H1 (cell line): Measurements from ENCODE around the gene EIF4A2. TPM values are rescaled to one million over a fixed set of nuclear protein-coding genes. Genes with fewer than 3 reads are reported as not detected.

Experiments used
- ASH2L ChIP-seq: fragments of 200-600, 300-600 bp; sonication (generic); IDR thresholded peaks from one replicate; pipeline ENCODE4 v1.7.1; 2017; ENCODE audit warnings: low read length
- EP300 ChIP-seq, 2 experiments: IDR thresholded peaks; 1 replicate in 1 of 2; 2 replicates in 1 of 2; pipeline ENCODE4 v1.6.1; 2011 to 2012; ENCODE audit warnings: low read depth in 2 of 2, low read length in 2 of 2, mild to moderate bottlenecking in 2 of 2, borderline replicate concordance in 1 of 2, inconsistent platforms in 1 of 2, moderate library complexity in 1 of 2
- POU5F1 ChIP-seq: IDR thresholded peaks from 2 replicates; pipeline ENCODE4 v1.6.1; 2011; ENCODE audit warnings: low read depth, mild to moderate bottlenecking, low read length, moderate library complexity
- SIX5 ChIP-seq: IDR thresholded peaks from 2 replicates; pipeline ENCODE4 v1.6.1; 2011; ENCODE audit warnings: mild to moderate bottlenecking, low read depth, low read length
- TBP ChIP-seq: IDR thresholded peaks from 2 replicates; pipeline ENCODE4 v1.6.1; 2011; ENCODE audit warnings: low read depth, low read length, improper control_type of control experiment
- polyA plus RNA-seq, 7 experiments: library from polyadenylated mRNA; depleted of rRNA in 3 of 7; stranded (reverse) in 5 of 7; unstranded in 2 of 7; fragments of >200 nt in 5 of 7; fragments of 200-250 nt in 2 of 7; gene quantifications; 1 replicate in 5 of 7; 2 replicates in 1 of 7; 4 replicates in 1 of 7; pipeline versions ENCODE4 v1.2.1 to v1.2.3, GENCODE V29; 2011 to 2013; ENCODE audit warnings: missing spikeins in 2 of 7, mixed read lengths in 2 of 7
- total RNA-seq: library from RNA; stranded (reverse); fragmentation: NEBNext Ultra II Directional; extraction: Animal tissue kit (Norgen Biotek cat#: 25700); gene quantifications from 2 replicates; pipeline ENCODE4 v1.2.1, GENCODE V29; 2021
- TF ChIP-seq, protein P1 (sequence below): fragments of 300-600 bp; sonication (generic); IDR thresholded peaks from 2 replicates; pipeline ENCODE4 v1.7.1; 2012; ENCODE audit warnings: low read length, moderate library complexity, mild to moderate bottlenecking, inconsistent platforms; ENCODE audit not compliant: insufficient replicate concordance
- TF ChIP-seq, protein P2 (sequence below): IDR thresholded peaks from 2 replicates; pipeline ENCODE4 v1.6.1; 2011; ENCODE audit warnings: low read depth, mild to moderate bottlenecking, low read length; ENCODE audit not compliant: insufficient read depth
- TF ChIP-seq, protein P3 (sequence below): IDR thresholded peaks from 2 replicates; pipeline ENCODE4 v1.6.1; 2012; ENCODE audit warnings: inconsistent platforms

EIF4A2 gene
- total and polyA plus RNA-seq, 2 of the 8 experiments (the other 6 are each of a cell fraction or from before 2014, with no cell fraction given) = 527 to 604 TPM

DNA sequence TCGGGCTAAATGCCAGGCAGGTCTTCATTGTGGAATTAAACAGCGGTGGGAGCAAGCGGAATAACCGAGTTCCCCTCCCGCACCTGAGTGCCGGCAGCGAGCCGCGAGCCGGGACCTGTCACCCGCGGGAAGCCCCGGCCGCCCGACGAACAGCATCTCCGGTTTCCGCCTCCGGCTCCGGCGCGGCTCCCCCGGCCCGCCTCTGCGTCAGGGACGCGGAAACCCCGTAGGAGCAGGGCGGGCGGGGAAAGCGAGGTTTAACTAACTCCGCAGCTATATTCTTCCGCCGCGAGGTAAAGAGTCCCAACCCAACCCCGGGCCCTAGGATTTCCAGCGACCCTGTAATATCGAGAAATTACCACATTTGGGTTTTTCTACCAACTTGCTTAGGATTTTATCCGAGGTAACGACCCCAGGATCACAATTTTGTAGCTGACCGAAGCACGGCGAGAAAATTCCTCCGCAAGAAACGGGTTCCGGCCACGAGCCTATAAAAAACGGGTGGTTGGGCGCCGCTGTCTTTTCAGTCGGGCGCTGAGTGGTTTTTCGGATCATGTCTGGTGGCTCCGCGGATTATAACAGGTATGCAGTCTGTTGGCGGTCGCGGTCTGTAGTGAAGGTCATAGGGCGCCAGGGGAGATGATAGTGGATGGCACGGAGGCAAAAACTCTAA lies at the start of gene EIF4A2 (continued):
- TF ChIP-seq, protein P1, sequence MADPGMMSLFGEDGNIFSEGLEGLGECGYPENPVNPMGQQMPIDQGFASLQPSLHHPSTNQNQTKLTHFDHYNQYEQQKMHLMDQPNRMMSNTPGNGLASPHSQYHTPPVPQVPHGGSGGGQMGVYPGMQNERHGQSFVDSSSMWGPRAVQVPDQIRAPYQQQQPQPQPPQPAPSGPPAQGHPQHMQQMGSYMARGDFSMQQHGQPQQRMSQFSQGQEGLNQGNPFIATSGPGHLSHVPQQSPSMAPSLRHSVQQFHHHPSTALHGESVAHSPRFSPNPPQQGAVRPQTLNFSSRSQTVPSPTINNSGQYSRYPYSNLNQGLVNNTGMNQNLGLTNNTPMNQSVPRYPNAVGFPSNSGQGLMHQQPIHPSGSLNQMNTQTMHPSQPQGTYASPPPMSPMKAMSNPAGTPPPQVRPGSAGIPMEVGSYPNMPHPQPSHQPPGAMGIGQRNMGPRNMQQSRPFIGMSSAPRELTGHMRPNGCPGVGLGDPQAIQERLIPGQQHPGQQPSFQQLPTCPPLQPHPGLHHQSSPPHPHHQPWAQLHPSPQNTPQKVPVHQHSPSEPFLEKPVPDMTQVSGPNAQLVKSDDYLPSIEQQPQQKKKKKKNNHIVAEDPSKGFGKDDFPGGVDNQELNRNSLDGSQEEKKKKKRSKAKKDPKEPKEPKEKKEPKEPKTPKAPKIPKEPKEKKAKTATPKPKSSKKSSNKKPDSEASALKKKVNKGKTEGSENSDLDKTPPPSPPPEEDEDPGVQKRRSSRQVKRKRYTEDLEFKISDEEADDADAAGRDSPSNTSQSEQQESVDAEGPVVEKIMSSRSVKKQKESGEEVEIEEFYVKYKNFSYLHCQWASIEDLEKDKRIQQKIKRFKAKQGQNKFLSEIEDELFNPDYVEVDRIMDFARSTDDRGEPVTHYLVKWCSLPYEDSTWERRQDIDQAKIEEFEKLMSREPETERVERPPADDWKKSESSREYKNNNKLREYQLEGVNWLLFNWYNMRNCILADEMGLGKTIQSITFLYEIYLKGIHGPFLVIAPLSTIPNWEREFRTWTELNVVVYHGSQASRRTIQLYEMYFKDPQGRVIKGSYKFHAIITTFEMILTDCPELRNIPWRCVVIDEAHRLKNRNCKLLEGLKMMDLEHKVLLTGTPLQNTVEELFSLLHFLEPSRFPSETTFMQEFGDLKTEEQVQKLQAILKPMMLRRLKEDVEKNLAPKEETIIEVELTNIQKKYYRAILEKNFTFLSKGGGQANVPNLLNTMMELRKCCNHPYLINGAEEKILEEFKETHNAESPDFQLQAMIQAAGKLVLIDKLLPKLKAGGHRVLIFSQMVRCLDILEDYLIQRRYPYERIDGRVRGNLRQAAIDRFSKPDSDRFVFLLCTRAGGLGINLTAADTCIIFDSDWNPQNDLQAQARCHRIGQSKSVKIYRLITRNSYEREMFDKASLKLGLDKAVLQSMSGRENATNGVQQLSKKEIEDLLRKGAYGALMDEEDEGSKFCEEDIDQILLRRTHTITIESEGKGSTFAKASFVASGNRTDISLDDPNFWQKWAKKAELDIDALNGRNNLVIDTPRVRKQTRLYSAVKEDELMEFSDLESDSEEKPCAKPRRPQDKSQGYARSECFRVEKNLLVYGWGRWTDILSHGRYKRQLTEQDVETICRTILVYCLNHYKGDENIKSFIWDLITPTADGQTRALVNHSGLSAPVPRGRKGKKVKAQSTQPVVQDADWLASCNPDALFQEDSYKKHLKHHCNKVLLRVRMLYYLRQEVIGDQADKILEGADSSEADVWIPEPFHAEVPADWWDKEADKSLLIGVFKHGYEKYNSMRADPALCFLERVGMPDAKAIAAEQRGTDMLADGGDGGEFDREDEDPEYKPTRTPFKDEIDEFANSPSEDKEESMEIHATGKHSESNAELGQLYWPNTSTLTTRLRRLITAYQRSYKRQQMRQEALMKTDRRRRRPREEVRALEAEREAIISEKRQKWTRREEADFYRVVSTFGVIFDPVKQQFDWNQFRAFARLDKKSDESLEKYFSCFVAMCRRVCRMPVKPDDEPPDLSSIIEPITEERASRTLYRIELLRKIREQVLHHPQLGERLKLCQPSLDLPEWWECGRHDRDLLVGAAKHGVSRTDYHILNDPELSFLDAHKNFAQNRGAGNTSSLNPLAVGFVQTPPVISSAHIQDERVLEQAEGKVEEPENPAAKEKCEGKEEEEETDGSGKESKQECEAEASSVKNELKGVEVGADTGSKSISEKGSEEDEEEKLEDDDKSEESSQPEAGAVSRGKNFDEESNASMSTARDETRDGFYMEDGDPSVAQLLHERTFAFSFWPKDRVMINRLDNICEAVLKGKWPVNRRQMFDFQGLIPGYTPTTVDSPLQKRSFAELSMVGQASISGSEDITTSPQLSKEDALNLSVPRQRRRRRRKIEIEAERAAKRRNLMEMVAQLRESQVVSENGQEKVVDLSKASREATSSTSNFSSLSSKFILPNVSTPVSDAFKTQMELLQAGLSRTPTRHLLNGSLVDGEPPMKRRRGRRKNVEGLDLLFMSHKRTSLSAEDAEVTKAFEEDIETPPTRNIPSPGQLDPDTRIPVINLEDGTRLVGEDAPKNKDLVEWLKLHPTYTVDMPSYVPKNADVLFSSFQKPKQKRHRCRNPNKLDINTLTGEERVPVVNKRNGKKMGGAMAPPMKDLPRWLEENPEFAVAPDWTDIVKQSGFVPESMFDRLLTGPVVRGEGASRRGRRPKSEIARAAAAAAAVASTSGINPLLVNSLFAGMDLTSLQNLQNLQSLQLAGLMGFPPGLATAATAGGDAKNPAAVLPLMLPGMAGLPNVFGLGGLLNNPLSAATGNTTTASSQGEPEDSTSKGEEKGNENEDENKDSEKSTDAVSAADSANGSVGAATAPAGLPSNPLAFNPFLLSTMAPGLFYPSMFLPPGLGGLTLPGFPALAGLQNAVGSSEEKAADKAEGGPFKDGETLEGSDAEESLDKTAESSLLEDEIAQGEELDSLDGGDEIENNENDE = peak; percentile 21
- TF ChIP-seq, protein P2, sequence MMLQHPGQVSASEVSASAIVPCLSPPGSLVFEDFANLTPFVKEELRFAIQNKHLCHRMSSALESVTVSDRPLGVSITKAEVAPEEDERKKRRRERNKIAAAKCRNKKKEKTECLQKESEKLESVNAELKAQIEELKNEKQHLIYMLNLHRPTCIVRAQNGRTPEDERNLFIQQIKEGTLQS = no peak
- TF ChIP-seq TBP (peak; percentile 98), ASH2L (peak; percentile 96), POU5F1 (no peak), SIX5 (no peak), EP300 (IDR thresholded peaks at IDR 0.05; ENCODE audit: borderline replicate concordance in 1 of 2, low read depth in 2 of 2, low read length in 2 of 2) (peak; percentile 22 to 57; a peak in 2 of 3 replicates)
- TF ChIP-seq, protein P3, sequence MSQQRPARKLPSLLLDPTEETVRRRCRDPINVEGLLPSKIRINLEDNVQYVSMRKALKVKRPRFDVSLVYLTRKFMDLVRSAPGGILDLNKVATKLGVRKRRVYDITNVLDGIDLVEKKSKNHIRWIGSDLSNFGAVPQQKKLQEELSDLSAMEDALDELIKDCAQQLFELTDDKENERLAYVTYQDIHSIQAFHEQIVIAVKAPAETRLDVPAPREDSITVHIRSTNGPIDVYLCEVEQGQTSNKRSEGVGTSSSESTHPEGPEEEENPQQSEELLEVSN = peak; percentile 21; the same call in 1 of the 2 replicates
